Measurements from ENCODE around the gene ZNF502. TPM values are rescaled to one million over a fixed set of nuclear protein-coding genes. Genes with fewer than 3 reads are reported as not detected.
"Not testable (repeated sequence)": the region's sequence is repeated elsewhere in the genome, so short reads cannot be mapped to it uniquely, and the experiment has no call there.

Gene ZNF502
- total and polyA plus RNA-seq, 2 donors (not counting 3 experiments of a cell fraction or from before 2014, with no cell fraction given), result 1.0 to 4.1 TPM

DNA sequence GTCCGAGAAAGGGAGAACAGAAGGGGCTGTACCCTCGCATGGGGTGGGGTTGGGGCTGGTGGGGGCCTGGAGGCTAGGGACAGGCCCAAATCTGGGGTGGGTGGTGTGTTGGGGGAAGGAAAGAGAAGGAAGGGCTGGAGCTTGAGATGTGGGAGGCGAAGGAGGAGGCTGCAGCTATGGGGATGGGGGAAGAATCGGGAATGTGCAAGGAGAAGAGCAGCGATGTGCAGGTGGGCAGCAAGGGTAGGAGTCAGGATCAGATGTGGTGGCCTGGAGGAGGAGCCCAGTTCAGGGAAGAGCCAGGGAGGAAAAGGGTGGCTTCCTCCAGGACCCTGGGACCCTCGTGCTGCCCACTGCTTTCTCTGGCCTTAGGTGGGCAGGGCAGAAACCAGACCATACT lies 42.7 kb upstream of the ZNF502 start:
- TF ChIP-seq, protein P1, sequence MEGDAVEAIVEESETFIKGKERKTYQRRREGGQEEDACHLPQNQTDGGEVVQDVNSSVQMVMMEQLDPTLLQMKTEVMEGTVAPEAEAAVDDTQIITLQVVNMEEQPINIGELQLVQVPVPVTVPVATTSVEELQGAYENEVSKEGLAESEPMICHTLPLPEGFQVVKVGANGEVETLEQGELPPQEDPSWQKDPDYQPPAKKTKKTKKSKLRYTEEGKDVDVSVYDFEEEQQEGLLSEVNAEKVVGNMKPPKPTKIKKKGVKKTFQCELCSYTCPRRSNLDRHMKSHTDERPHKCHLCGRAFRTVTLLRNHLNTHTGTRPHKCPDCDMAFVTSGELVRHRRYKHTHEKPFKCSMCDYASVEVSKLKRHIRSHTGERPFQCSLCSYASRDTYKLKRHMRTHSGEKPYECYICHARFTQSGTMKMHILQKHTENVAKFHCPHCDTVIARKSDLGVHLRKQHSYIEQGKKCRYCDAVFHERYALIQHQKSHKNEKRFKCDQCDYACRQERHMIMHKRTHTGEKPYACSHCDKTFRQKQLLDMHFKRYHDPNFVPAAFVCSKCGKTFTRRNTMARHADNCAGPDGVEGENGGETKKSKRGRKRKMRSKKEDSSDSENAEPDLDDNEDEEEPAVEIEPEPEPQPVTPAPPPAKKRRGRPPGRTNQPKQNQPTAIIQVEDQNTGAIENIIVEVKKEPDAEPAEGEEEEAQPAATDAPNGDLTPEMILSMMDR (IDR thresholded peaks at IDR 0.05; ENCODE audit: extremely low read depth in 1 of 2, insufficient read depth in 1 of 2, low read depth in 1 of 2, low read length in 2 of 2), result no peak
- TF ChIP-seq, protein P2, sequence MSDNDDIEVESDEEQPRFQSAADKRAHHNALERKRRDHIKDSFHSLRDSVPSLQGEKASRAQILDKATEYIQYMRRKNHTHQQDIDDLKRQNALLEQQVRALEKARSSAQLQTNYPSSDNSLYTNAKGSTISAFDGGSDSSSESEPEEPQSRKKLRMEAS (IDR thresholded peaks at IDR 0.05; ENCODE audit: insufficient read depth, insufficient read length), result no peak
- TF ChIP-seq POLR2A (IDR thresholded peaks at IDR 0.05; ENCODE audit: low read depth, low read length), result no peak
- no peak for TF ChIP-seq MYC (IDR thresholded peaks at IDR 0.05; ENCODE audit: low read depth, low read length)
- no peak for TF ChIP-seq GATA2 (IDR thresholded peaks at IDR 0.05; ENCODE audit: insufficient read depth, insufficient read length, low read depth, low read length)
- TF ChIP-seq FOS (IDR thresholded peaks at IDR 0.05; ENCODE audit: borderline replicate concordance, insufficient read depth, low read length), result no peak
- POLR2A ChIA-PET, result no interaction called here
- intact Hi-C loops (cut with micrococcal nuclease), result no loop called here
- H3K9me3 ChIP-seq (replicated peaks; ENCODE audit: control insufficient read depth, insufficient read depth, low read length), result no peaks in the 10 kb centered on the region
- H3K4me1 ChIP-seq (ENCODE audit: control insufficient read depth, extremely low read depth, insufficient read depth, low read length), result no peaks in the 10 kb centered on the region
- CTCF ChIA-PET, result no interaction called here
- FAIRE-seq (no peak), DNase-seq (ENCODE audit: low read depth, low spot score) (no peak)
- no peaks in the 10 kb centered on the region for H3K27me3 ChIP-seq (ENCODE audit: control insufficient read depth in 2 of 2, insufficient read depth in 2 of 2, low read length in 2 of 2)
- no peaks in the 10 kb centered on the region for H3K9me1 ChIP-seq (replicated peaks; ENCODE audit: control insufficient read depth, extremely low read depth, insufficient read depth, low read length)
- H3K4me3 ChIP-seq (replicated peaks in 1 of 3; ENCODE audit: insufficient read depth in 1 of 3, low read depth in 1 of 3, low read length in 3 of 3), result no peak overlapping the region
- dilution Hi-C loops (cut with MboI; ENCODE audit: extremely low pct_ligation_motif_present, low sequenced_read_pairs), result no loop called here
- H3K79me2 ChIP-seq (ENCODE audit: control insufficient read depth, insufficient read depth, low read length), result no peaks in the 10 kb centered on the region
- H3K4me2 ChIP-seq (ENCODE audit: insufficient read depth, low read length), result no peak overlapping the region
- BruUV-seq (replicated peaks), result no TSS peak
- no peak overlapping the region for H3K27ac ChIP-seq (ENCODE audit: insufficient read depth, low read depth, low read length)
- no peak overlapping the region for H3K9ac ChIP-seq (replicated peaks; ENCODE audit: extremely low read depth, insufficient read depth, low read length)
- no peaks in the 10 kb centered on the region for H3K36me3 ChIP-seq (ENCODE audit: control insufficient read depth in 2 of 2, extremely low read depth in 1 of 2, insufficient read depth in 2 of 2, low read length in 2 of 2)
- H2AFZ ChIP-seq (ENCODE audit: low read depth, low read length), result no peak overlapping the region
- H4K20me1 ChIP-seq (replicated peaks; ENCODE audit: control insufficient read depth, extremely low read depth, insufficient read depth, low read length), result no peaks in the 10 kb centered on the region

- H3K27me3 ChIP-seq (ENCODE audit: control insufficient read depth in 2 of 2, insufficient read depth in 2 of 2, low read length in 2 of 2); H3K9me3 ChIP-seq (replicated peaks; ENCODE audit: control insufficient read depth, insufficient read depth, low read length); H3K9me1 ChIP-seq (replicated peaks; ENCODE audit: control insufficient read depth, extremely low read depth, insufficient read depth, low read length); H3K27ac ChIP-seq (ENCODE audit: insufficient read depth, low read depth, low read length); H3K79me2 ChIP-seq (ENCODE audit: control insufficient read depth, insufficient read depth, low read length); H4K20me1 ChIP-seq (replicated peaks; ENCODE audit: control insufficient read depth, extremely low read depth, insufficient read depth, low read length); BruUV-seq (replicated peaks); H3K9ac ChIP-seq (replicated peaks; ENCODE audit: extremely low read depth, insufficient read depth, low read length); CTCF ChIA-PET; H3K4me3 ChIP-seq (replicated peaks in 1 of 3; ENCODE audit: insufficient read depth in 1 of 3, low read depth in 1 of 3, low read length in 3 of 3); intact Hi-C loops (cut with micrococcal nuclease); FAIRE-seq; POLR2A ChIA-PET; H3K4me2 ChIP-seq (ENCODE audit: insufficient read depth, low read length); DNase-seq (ENCODE audit: low read depth, low spot score); dilution Hi-C loops (cut with MboI; ENCODE audit: extremely low pct_ligation_motif_present, low sequenced_read_pairs); H3K36me3 ChIP-seq (ENCODE audit: control insufficient read depth in 2 of 2, extremely low read depth in 1 of 2, insufficient read depth in 2 of 2, low read length in 2 of 2); H3K4me1 ChIP-seq (ENCODE audit: control insufficient read depth, extremely low read depth, insufficient read depth, low read length); H2AFZ ChIP-seq (ENCODE audit: low read depth, low read length): not testable (repeated sequence)
Observed at GRCh38 chr3:44673466-44673865, 39.0 kb upstream of the ZNF502 start.

Measured in endothelial cell of umbilical vein (primary cell).